Epithelial cell of prostate (primary cell): ENCODE measurements around the gene ADH7.
"Not testable (repeated sequence)": the region's sequence is repeated elsewhere in the genome, so short reads cannot be mapped to it uniquely, and the experiment has no call there.

Experiments
- DNase-seq: peaks from one replicate; pipeline ENCODE4 v3.0.0-alpha.2; 2011; ENCODE audit warnings: low read depth, low spot score
- H3K27ac ChIP-seq: fragments of 450-650 bp; 2 replicates; pipeline ENCODE4 v1.5.1; 2017; ENCODE audit warnings: mild to moderate bottlenecking

The ADH7 gene

DNA sequence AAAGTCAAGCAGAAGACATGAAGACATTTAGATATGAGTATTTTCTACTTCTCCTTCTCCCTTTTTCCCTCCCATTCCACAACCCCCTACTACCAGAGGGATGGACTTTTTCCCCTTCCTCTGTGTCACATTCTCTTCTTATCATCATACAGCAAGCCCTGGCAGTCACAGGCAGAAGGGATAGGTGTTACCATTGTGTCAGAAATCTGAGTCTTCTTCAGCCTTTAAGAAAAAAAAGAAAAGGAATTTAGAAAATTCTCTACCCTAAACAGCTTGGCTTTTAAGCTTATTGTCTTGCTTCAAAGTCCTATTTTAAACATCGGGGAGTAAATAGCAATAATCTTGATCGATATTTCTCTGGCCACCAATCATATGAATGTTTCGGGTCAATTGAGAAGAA, 51.7 kb downstream of the ADH7 start:
- H3K27ac ChIP-seq: no peak overlapping the region

DNA sequence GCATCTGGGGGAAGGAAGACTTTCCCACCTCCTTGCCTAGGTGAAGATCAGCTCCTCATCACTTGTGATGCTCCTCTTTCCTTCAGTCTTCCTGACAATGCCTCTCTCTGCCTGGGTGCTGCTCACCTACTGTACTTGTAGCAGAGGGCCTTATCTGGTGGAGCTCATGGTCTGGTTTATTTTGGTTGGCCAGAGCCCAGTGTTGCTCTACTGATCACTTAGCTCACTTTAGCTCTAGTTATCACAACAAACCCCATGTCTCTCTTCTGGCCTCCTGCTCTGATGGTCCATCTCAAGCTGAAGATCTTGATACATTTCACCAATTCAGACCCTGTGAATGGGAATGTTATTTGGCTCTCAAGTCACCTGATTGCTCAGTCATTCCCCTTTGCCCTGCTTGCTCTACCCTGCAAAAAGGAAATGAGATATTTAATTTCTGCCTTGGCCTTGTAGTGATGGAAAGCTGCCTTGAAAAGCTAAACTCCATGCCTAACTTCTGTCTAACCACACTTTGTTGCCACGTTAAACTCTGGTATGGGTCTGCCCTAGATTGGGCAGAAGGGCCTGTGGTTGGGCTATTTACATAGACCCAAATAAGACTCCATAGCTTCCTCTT, 52.3 kb downstream of the ADH7 start:
- no peak overlapping the region for H3K27ac ChIP-seq
- no peak for DNase-seq

More for the DNA sequence above, 51.7 kb downstream of the ADH7 start:
- DNase-seq: no peak

GRCh38 chr4:99381588-99382175, 53.5 kb downstream of the ADH7 start:
- no peak overlapping the region for H3K27ac ChIP-seq
- DNase-seq: no peak

GRCh38 chr4:99379571-99379970, 55.6 kb downstream of the ADH7 start:
- DNase-seq: no peak
- H3K27ac ChIP-seq: no peak overlapping the region

DNA sequence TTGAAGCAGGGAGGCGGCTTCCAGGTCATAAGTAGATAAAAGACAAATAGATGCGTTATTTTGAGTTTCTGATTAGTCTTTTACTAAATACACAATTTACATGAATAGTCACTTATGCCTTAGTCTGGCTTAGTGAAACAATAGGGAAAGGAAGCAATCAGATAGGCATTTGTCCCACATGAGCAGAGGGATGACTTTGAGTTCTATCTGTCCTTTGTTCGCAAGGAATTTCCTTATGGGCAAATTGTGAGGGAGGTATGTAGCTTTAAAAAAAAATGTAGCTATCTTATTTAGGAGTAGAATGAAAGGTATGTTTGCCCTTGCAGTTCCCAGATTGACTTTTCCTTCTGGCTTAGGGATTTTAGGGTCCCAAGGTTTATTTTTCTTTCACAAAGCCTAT, 56.3 kb downstream of the ADH7 start:
- no peak for DNase-seq
- H3K27ac ChIP-seq: no peak overlapping the region

DNA sequence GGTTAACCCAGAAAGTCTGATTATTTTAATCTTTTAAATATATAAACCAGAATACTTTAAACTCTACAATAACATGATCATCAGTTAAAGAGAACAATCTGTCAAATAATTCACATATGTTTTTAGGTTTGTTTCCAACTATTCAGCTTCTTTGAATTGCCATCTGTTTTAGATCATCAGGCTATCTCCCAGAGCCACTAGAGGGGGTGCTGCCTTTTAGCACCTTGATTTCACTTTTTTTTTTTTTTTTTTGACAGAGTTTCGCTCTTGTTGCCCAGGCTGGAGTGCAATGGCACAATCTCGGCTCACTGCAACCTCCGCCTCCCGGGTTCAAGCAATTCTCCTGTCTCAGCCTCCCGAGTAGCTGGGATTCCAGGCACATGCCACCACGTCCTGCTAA, 57.8 kb downstream of the ADH7 start:
- DNase-seq, H3K27ac ChIP-seq: not testable (repeated sequence)

DNA sequence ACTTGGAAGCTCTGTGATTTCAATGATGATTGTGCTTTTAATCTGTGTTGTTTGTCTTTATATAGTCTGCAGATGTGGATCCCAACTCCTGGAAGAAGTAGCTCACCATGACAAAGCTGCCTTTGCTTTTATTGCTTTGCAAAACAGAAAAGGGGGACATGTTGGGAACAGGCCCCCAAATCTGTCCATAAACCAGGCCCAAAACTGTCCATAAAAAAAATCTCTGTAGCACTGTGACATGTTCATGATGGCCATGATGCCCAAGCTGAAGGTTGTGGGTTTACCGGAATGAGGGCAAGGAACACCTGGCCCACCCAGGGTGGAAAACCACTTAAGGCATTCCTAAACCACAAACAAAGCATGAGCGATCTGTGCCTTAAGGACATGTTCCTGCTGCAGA, 62.7 kb downstream of the ADH7 start:
- not testable (repeated sequence) for H3K27ac ChIP-seq, DNase-seq

DNA sequence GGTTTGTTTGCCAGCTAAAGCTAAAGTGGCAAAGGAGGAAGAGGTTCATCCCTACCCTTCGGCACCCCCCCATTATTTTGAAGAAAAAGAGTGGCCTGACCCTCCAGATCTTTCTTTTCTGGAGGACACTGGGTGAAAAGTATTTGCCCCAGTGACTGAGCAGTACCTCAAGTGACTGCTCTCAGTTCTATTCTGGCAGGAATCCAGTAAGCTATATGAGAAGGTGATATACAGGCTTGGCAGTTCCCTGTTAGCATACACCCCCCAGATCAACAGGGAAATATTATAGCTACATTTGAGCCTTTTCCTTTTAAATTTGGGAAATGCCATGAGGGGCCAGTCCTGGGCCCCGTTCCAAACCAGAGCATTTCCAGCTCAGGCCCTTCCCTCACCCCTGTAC, 67.3 kb downstream of the ADH7 start:
- not testable (repeated sequence) for DNase-seq, H3K27ac ChIP-seq

- no peak overlapping the region for H3K27ac ChIP-seq
- no peak for DNase-seq
These were observed 68.7 kb downstream of the ADH7 start for GRCh38 chr4:99366491-99366890.

DNA sequence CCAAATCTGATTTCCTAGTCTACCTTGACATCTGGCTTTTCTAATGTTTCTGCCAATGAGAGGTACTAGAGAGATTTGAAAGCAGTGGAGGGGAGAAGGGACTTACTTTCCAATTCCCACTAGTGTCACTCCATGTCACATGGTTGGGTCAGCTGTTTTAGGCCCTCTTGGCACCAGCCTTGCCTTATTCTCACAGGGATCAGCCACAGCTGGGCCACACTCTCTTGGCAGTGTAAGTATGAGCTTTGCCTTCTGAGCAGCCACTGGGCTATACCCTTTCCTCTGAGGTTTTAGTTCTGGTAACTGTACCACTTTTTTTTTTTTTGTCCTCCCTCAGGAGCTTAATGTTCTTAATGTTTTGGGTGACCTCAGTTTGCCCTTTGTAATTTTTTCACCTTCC, 72.4 kb downstream of the ADH7 start:
- H3K27ac ChIP-seq: no peak overlapping the region
- DNase-seq: no peak
